VCaP (cell line): ENCODE data around the gene FXYD7.

Experiments used
- H3K27ac ChIP-seq: fragments of 450-650 bp; 2 replicates; pipeline ENCODE4 v1.5.1; 2017
- TF ChIP-seq, protein P1 (sequence below): fragments of 450-650 bp; conservative IDR thresholded peaks from 2 replicates; pipeline ENCODE4 v1.5.1; 2017; ENCODE audit warnings: mild to moderate bottlenecking, moderate library complexity

The FXYD7 gene

DNA sequence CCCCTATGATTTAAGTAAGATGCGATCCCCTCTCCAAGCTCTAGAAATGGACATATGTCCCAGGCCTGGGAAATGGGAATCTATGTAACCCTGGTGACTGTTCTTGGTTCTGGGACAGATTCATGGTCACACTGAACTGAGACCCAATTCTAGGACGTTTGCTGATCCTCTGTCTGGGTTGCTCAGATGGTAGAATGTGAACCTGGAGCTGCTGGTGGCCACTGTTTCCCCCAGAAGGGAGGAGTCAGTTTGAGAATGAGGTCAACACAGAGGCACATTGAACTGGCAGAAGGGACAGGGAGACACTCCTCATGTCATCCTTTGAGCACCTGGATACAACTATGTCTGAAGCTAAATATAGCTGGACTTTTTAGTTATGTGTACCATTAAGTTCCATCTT lies 56.4 kb downstream of the FXYD7 start:
- no peak overlapping the region for H3K27ac ChIP-seq
- TF ChIP-seq, protein P1, sequence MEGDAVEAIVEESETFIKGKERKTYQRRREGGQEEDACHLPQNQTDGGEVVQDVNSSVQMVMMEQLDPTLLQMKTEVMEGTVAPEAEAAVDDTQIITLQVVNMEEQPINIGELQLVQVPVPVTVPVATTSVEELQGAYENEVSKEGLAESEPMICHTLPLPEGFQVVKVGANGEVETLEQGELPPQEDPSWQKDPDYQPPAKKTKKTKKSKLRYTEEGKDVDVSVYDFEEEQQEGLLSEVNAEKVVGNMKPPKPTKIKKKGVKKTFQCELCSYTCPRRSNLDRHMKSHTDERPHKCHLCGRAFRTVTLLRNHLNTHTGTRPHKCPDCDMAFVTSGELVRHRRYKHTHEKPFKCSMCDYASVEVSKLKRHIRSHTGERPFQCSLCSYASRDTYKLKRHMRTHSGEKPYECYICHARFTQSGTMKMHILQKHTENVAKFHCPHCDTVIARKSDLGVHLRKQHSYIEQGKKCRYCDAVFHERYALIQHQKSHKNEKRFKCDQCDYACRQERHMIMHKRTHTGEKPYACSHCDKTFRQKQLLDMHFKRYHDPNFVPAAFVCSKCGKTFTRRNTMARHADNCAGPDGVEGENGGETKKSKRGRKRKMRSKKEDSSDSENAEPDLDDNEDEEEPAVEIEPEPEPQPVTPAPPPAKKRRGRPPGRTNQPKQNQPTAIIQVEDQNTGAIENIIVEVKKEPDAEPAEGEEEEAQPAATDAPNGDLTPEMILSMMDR = no peak

DNA sequence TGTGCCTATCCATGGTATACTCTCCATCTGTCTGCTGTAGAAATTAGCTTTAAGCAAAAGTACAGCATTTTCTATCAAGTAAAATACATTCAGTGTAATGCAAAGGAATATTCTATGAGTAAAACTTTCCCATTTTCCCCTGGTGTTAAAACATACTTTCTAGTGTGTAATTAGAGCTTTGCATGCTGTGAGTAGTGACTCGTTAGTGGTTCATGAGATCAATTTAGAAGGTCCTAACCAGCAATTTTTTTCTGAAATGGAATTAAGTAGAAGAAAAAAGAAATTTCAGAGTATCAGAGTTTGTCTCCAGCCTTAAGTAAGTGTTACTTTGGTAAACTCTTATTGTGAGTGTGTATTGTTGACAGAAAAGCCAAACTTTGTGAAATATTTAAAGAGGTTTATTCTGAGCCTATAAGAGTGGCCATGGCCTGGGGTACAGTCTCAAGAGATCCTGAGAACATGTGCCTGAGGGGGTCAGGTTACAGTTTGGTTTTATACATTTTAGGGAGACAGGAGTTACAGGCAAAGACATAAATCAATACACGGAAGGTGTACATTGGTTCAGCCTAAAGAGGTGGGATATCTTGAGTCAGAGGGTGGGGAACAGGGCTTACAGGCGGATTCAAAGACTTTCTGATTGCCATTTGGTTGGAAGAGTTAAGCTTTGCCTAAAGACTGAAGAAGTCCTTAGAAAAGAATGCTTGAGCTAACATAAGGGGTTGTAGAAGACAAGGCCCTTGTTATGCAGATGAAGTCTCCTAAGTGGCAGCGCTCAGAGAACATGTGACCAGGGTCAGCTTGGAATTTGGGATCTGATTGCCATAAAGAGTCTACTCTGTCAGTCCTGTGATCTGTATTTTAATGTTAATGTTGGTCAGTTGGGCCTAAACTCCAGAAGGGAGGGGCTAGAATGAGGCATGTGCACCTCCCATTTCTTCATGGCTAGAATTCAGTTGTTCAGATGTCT lies 60.0 kb downstream of the FXYD7 start:
- no peak overlapping the region for H3K27ac ChIP-seq
- TF ChIP-seq, protein P1 = no peak
